LNCaP clone FGC (cell line): Measurements from ENCODE around the gene OR6A2.

Source experiments
- DNase-seq: peaks from one replicate; pipeline ENCODE4 v3.0.0-alpha.2; 2011; ENCODE audit warnings: low read depth
- H3K4me3 ChIP-seq: 2 replicates; pipeline ENCODE4 v1.5.1; 2011; ENCODE audit warnings: mild to moderate bottlenecking, low read depth, low read length, control low read depth
- TF ChIP-seq, protein P1 (sequence below): IDR thresholded peaks from 2 replicates; pipeline ENCODE4 v1.5.1; 2012; ENCODE audit warnings: mild to moderate bottlenecking; ENCODE audit not compliant: control insufficient read depth, insufficient read depth; ENCODE audit errors: extremely low read depth

OR6A2 gene

GRCh38 chr11:6799402-6799801 lies at the start of gene OR6A2:
Gene OR6A2 (minus strand): TSS chr11:6799689. CDS start chr11:6795708, 3,981 bp downstream.
- DNase-seq, result no peak
- TF ChIP-seq, protein P1, sequence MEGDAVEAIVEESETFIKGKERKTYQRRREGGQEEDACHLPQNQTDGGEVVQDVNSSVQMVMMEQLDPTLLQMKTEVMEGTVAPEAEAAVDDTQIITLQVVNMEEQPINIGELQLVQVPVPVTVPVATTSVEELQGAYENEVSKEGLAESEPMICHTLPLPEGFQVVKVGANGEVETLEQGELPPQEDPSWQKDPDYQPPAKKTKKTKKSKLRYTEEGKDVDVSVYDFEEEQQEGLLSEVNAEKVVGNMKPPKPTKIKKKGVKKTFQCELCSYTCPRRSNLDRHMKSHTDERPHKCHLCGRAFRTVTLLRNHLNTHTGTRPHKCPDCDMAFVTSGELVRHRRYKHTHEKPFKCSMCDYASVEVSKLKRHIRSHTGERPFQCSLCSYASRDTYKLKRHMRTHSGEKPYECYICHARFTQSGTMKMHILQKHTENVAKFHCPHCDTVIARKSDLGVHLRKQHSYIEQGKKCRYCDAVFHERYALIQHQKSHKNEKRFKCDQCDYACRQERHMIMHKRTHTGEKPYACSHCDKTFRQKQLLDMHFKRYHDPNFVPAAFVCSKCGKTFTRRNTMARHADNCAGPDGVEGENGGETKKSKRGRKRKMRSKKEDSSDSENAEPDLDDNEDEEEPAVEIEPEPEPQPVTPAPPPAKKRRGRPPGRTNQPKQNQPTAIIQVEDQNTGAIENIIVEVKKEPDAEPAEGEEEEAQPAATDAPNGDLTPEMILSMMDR, result no peak
- H3K4me3 ChIP-seq, result no peak within 1 kb of the TSS

GRCh38 chr11:6845383-6845782 lies 45.9 kb upstream of the OR6A2 start, which contains the start of gene OR10A5:
Gene OR10A5 (plus strand): TSS chr11:6845683. CDS start chr11:6845683, 0 bp downstream.
- DNase-seq, result no peak
- no peak within 1 kb of the TSS for H3K4me3 ChIP-seq
- TF ChIP-seq, protein P1, result no peak

GRCh38 chr11:6844356-6844755 lies 44.9 kb upstream of the OR6A2 start:
- no peak overlapping the region for H3K4me3 ChIP-seq
- no peak for DNase-seq
- TF ChIP-seq, protein P1, result no peak

GRCh38 chr11:6843670-6844069 lies 44.2 kb upstream of the OR6A2 start:
- H3K4me3 ChIP-seq, result no peak overlapping the region
- TF ChIP-seq, protein P1, result no peak
- no peak for DNase-seq

GRCh38 chr11:6841694-6842093 lies 42.2 kb upstream of the OR6A2 start:
- H3K4me3 ChIP-seq, result no peak overlapping the region
- TF ChIP-seq, protein P1, result no peak
- DNase-seq, result no peak

DNA sequence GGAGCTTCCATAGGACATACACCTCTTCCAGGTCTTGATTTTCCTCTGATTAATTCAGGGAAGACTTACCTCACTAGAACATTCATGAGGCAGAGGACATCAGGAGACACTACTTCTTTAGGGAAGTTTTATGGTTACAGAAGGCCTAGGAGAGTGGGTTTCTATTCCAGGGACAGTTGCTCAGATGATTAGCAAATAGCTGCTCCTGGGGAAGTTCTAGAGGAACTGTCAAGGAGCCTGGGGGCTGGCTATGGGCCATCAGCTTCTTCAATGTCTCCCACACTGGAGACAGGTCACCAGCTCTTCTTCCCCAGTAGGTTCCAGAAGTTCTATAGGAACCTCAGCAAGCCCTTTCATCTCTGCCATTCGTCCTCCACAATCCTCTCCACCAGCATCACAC lies 34.5 kb upstream of the OR6A2 start:
- TF ChIP-seq, protein P1, result no peak
- no peak overlapping the region for H3K4me3 ChIP-seq
- DNase-seq, result no peak

DNA sequence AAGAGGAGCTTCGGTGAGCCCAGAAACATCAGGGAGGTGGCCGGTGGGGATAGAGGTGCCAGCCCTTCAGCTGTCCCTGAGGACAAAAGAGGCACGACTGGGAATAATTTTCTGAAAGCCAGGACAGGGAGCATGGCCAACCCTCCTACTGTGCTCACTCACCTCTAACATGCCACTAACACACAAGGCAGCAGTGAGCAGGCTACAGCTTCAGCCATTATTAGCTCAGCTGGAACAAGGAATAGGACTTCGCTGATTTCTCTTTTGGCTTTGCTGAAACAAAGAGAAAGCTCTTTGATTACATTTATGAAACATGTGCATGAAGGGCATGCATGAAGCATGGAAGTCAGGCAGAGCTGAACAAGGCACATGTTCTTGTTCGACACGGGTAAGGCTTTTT lies 33.9 kb upstream of the OR6A2 start:
- no peak overlapping the region for H3K4me3 ChIP-seq
- DNase-seq, result no peak
- TF ChIP-seq, protein P1, result no peak
